Measurements from ENCODE around the gene DNAJB4.

GRCh38 chr1:78015148-78015547, 10.4 kb downstream of the DNAJB4 start:
- TF ChIP-seq, protein P1, sequence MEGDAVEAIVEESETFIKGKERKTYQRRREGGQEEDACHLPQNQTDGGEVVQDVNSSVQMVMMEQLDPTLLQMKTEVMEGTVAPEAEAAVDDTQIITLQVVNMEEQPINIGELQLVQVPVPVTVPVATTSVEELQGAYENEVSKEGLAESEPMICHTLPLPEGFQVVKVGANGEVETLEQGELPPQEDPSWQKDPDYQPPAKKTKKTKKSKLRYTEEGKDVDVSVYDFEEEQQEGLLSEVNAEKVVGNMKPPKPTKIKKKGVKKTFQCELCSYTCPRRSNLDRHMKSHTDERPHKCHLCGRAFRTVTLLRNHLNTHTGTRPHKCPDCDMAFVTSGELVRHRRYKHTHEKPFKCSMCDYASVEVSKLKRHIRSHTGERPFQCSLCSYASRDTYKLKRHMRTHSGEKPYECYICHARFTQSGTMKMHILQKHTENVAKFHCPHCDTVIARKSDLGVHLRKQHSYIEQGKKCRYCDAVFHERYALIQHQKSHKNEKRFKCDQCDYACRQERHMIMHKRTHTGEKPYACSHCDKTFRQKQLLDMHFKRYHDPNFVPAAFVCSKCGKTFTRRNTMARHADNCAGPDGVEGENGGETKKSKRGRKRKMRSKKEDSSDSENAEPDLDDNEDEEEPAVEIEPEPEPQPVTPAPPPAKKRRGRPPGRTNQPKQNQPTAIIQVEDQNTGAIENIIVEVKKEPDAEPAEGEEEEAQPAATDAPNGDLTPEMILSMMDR (IDR thresholded peaks at IDR 0.05) = no peak
- TF ChIP-seq POLR2AphosphoS5 (IDR thresholded peaks at IDR 0.05) (no peak), EP300 (IDR thresholded peaks at IDR 0.05) (no peak), POLR2A (IDR thresholded peaks at IDR 0.05) (no peak)

All from suprapubic skin (tissue), 4 donors.